GM21381 (cell line): ENCODE data around the gene CHCHD5.
"Not testable (repeated sequence)": the region's sequence is repeated elsewhere in the genome, so short reads cannot be mapped to it uniquely, and the experiment has no call there.

Experiments
- ATAC-seq: cut with Tn5 transposase; IDR thresholded peaks from one replicate; pipeline ENCODE4 v1.9.1; 2021; ENCODE audit warnings: mild to moderate bottlenecking, moderate library complexity; ENCODE audit not compliant: unreplicated experiment

Gene CHCHD5

DNA sequence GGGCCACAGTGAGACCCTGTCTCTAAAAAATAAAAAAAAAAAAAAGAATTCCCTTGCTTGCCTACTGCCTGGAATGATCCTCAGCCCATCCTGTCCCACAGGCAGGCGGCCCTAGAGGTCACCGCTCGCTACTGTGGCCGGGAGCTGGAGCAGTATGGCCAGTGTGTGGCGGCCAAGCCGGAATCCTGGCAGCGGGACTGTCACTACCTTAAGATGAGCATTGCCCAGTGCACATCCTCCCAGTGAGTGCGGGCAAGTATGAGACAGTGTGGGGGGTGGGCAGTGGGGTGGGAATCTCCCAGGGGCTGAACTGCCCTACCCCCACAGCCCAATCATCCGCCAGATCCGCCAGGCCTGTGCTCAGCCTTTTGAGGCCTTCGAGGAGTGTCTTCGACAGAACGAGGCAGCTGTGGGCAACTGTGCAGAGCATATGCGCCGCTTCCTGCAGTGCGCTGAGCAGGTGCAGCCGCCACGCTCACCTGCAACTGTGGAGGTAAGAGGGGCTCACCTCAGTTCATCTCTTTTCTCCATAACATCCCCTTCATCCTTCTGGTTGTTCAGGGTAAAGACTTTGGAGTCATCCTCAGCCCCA is 1.6 kb downstream of the CHCHD5 start:
- no peak for ATAC-seq

DNA sequence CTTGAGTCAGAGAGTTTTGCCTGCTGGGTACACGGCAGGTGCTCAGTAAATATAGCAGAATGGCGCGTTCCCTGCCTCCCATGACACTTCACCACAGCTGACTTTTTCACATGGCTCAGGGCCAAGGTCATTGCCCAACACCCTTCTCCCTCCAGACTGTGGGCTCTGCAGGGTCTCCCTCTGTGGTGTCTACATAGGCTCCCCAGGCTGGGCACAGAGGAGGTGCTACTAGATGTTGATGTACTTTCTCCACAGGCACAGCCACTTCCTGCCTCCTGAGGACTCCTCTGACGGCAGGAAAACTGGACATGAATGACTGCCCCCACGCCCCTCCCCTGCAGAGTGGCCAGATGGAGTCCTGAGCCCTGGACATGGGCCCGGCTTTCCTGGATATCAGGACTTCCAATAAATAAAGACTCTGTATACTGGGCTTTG is 4.2 kb downstream of the CHCHD5 start:
- ATAC-seq: no peak

DNA sequence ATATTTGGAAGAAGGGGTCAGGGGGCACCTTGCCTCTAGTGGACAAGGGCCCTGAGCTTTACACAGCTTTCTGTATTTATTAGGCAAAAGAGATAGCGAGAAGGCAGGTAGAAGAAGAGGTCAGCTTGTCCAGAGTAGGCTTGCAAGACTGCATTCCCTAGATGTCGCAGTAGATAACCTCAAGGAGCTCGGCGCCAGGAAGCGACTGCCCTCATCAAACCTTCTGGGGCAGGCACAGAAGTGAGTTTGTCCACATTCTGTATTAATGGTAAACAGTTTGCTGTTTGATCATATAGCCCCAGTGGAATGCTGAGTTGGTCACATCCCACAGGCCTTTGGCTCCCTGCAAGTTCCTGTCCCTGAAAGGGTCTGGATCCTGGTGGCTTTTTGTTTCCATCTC is 7.0 kb downstream of the CHCHD5 start:
- ATAC-seq: no peak

DNA sequence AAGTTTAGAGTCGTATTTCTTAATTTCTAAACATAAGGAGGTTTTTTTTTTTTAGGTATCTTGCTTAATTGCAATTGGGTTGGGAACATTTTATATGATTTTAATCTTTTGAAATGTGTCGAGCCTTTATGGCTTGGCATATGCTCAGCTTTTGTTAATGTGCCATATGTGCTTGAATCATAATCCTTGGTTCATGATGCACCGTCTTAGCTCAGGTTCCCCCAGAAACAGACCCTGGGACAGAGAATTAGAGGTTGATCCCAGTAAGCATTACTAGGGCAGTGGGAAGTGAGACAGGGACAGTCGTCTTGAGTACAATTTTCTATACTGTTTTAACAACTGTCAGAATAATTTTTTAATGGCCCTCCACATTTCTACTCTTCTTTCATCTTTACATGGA is 9.3 kb downstream of the CHCHD5 start:
- ATAC-seq: no peak

DNA sequence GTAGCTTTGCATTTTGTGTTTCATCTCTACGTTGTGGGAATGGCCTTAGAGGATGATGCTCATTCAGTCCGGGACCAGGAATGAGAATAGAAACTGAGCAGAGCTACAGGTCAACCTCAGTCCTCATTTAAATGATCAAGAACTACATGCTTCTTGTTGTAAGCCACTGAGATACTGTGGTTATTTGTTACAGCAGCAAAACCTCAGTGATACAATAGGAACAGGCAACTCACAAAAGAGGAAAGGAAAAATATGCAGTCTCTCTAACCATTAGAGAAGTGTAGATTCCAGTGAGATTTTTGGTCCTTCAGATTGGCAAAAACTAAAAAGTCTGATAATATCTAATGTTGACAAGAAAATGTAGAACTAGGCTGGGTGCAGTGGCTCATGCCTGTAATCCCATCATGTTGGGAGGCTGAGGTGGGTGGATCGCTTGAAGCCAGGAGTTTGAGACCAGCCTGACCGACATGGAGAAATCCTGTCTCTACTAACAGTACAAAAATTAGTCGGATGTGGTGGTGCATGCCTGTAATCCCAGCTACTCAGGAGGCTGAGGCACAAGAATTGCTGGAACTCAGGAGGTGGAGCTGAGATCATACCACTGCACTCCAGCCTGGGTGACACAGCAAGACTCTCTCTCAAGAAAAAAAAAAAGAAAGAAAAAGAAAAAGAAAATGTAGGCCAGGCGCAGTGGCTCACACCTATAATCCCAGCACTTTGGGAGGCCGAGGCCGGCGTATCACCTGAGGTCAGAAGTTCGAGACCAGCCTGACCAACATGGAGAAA is 13.3 kb downstream of the CHCHD5 start:
- ATAC-seq: no peak

DNA sequence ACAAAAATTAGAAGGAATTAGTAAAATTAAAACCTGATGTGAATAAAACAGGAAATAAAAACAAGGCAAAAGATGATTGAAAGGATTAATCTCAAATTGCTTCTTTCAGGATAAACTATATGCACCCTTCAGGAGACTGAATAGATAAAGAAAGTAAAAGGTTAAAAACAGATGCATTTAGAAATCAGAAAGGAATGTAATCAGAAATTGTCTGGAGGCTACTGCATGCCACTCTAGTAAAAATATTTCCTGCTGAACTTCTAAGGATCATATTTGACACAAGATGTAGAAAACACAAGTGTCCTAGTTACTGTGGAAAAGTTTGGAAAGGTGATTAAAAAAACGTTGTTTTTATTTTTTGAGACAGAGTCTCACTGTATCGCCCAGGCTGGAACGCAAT is 16.2 kb downstream of the CHCHD5 start:
- ATAC-seq: no peak

DNA sequence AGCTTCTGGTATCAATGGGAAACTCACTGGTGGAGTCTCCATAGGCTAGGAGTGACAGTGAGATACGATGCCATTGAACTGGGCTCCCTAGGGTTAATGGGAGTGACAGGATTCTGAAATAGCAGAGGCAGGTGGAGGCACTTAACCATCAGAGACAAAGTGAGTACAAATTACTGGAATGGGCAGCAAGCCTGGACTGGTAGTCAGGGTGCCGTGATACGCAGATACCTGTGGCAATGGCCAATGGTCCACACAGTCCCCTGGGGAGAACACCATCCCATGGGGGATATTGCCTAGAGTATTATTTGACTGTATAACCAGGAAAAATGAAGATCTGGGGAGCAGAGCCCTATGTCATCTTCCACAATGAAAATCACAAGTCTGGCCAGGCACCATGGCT is 17.3 kb downstream of the CHCHD5 start:
- no peak for ATAC-seq

DNA sequence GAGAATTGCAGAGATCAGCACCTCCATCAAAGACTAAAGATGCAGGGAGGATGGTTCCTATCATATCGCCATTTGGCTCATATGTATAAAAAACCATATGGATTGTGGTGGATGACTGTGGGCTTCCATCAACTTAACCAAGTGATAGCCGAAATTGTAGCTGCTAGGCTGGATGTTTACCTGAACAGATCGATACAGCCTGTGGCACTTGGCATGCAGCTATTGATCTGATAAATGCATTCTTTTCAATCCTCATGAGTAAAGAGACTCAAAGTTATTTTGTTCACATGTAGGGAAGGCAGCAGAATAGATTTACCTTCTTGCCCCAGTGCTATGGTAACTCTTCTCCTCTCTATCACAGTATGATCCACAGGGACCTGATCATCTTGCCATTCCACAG is 18.5 kb downstream of the CHCHD5 start:
- ATAC-seq: no peak

DNA sequence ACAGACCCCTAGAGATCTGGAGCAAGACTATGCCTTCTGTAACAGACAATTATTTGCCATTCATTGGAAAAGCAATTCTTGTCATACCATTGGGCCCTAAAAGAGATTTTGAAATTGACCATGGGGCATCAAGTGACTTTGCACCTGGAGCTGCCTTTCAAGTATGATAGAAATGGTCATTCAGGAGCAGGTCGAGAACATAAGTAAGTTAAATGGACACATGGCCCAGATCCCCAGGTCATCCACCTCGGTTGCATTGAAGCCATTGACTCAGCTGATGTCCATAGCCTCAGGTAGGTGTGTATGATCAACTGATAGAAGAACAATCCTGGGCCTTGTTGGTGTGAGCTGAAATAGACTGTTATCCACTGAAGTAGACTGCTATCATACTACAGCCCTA is 19.3 kb downstream of the CHCHD5 start:
- ATAC-seq: no peak

DNA sequence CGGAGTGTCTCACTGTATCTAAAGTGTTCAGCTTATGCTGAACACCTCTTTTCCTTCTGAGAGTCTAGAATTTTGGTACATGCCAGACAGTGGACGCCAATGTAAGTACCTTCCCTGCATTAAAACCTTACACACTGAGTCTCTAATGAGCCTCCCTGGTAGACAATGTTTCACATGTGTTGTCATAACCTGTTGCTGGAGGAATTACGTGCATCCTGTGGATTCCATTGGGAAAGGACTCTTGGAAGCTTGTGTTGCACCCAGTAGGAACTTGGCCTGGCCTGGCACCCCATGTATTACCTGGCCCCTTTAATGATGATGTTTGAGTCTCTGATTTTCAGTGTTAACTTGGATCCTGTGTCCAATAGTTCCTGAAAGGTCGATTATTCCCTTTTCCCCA is 20.5 kb downstream of the CHCHD5 start:
- no peak for ATAC-seq

DNA sequence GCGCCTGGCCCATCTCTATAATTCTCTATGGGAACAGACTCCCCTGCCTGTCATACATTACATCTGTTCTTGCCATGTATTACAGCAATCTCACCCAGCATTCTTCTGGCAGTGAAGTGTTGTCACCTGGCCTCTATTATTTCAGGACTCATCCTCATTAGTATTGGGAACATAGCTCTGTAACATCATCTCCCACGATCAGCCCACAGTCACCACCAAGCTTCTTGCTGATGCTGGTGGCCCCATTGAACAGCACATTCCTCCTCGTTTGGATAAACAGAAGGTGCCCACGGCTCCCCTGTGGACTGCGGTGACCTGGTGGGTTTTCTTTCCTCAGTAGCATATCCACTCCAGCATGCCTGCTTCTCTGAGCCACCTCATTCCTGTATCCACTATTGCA is 21.5 kb downstream of the CHCHD5 start:
- ATAC-seq: no peak

DNA sequence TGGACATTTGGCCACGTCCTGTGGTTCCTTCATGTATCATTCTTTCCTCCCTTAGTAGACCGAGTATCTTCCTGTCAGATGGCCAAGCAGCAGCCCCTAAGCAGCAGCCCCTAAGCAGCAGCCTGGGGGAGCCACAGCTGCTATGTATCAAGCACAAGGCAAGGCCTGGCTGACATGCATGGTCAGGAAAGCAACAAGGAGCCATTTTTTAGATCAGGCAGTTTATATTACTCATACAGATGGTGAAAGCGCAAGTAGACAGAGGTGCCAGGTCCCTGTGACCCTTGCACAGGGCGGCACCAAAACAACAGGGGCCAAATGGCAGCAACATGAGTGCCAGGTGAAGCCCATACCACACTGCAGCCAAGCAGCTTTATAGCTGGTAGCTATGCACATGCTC is 22.1 kb downstream of the CHCHD5 start:
- no peak for ATAC-seq

DNA sequence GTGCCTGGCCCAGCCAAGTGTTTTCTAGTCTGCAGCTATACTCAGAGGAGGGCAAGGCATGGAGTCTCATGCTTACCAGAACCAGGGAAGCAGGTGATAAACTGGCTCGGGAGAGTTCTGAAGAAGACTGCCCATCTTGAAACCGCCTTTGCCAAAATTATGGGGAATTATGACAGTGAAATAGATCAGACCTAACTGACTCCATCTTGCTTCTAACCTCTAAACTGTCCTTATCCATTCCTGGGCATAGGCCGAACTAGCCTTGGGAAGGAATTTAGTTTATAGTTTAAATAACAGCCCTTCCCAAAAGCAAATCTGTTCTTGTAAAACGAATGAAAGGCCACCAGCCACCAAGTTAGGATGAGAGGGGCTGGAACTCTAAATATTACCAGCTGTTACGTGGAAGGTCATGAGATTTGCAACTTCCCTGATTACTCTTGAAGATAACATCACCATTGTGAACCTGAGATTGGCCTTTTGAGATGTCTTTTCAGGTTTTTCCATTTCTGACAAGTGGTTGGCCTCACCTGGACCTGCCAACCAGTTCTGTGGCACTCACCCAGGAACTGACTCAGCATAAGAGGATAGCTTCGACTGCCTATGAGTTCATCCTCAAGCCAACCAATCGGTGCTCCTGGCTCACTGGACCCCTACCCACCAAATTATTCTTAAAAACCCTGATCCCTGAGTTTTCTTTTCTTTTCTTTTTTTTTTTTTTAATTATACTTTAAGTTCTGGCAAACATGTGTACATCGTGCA is 23.4 kb downstream of the CHCHD5 start:
- no peak for ATAC-seq

DNA sequence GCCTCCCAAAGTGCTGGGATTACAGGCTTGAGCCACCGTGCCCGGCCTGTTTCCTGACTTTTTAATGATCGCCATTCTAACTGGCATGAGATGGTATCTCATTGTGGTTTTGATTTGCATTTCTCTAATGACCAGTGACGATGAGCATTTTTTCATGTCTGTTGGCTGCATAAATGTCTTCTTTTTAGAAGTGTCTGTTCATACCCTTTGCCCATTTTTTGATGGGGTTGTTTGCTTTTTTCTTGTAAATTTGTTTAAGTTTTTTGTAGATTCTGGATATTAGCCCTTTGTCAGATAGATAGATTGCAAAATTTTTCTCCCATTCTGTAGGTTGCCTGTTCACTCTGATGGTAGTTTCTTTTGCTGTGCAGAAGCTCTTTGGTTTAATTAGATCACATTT is 24.9 kb downstream of the CHCHD5 start:
- ATAC-seq: not testable (repeated sequence)

DNA sequence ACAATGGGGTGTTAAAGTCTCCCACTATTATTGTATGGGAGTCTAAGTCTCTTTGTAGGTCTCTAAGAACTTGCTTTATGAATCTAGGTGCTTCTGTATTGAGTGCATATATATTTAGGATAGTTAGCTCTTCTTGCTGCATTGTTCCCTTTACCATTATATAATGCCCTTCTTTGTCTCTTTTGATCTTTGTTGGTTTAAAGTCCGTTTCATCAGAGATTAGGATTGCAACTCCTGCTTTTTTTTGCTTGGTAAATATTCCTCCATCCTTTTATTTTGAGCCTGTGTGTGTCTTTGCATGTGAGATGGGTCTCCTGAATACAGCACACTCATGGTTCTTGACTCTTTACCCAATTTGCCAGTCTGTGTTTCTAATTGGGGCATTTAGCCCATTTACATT is 27.9 kb downstream of the CHCHD5 start:
- not testable (repeated sequence) for ATAC-seq

DNA sequence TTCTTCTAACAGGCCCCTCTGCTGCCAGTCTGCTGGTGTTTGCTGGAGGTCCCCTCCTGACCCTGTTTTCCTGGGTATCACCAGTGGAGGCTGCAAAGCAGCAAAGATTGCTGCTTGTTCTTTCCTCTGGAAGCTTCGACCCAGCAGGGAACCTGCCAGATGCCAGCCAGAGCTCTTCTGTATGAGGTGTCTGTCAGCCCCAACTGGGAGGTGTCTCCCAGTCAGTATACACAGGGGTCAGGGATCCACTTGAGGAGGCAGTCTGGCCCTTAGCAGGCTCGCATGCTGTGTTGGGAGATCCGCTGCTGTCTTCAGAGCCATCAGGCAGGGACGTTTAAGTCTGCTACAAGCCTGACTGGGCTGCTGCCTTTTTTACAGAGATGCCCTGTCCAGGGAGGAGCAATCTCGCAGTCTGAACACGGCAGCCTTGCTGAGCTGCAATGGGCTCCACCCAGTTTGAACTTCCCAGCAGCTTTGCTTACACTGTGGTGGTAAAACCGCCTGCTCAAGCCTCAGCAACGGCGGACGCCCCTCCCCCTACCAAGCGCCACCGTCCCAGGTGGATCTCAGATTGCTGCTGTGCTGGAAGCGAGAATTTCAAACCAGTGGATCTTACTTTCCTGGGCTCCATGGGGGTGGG is 29.9 kb downstream of the CHCHD5 start:
- no peak for ATAC-seq

DNA sequence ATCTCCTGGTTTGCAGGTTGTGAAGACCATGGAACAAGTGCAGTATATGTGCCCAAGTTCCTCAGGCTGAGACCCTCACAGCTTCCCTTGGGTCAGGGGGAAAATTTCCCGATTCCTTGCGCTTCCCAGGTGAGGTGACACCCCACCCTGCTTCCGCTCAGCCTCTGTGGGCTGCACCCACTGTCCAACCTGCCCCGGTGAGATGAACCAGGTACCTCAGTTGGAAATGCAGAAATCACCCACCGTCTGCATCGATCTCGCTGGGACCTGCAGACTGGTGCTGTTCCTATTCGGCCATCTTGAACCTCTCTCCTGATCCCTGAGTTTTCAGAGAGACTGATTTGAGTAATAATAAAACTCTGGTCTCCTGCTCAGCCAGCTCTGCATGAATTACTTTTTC is 30.6 kb downstream of the CHCHD5 start:
- no peak for ATAC-seq

DNA sequence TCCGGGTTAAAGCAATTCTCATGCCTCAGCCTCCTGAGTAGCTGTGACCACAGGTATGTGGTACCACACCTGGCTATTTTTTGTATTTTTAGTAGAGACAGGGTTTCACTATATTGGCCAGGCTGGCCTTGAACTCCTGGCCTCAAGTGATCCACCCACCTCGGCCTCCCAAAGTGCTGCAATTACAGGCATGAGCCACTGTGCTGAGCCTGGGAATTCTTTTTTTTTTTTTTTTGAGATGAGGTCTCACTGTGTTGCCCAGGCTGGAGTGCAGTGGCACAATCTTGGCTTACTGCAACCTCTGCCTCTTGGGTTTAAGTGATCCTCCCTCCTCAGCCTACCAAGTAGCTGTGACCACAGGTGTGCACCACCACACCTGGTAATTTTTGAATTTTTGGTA is 31.4 kb downstream of the CHCHD5 start:
- ATAC-seq: not testable (repeated sequence)

DNA sequence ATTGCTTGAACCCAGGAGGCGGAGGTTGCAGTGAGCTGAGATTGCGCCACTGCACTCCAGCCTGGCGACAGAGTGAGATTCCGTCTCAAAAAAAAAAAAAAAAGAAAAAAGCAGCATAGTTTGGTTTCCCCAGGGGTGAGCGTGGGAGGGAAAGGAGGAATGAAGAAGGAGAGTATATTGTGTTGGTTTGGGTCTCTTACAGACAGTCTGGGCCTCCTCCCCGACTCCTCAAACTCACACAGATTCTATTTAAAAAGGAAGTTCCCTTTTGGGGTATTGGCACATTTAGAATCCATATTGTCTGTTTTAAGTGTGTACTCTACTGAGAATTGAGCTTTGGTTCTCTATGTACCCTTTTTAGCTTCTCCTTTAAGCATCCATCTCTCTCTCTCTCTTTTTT is 34.0 kb downstream of the CHCHD5 start:
- no peak for ATAC-seq

DNA sequence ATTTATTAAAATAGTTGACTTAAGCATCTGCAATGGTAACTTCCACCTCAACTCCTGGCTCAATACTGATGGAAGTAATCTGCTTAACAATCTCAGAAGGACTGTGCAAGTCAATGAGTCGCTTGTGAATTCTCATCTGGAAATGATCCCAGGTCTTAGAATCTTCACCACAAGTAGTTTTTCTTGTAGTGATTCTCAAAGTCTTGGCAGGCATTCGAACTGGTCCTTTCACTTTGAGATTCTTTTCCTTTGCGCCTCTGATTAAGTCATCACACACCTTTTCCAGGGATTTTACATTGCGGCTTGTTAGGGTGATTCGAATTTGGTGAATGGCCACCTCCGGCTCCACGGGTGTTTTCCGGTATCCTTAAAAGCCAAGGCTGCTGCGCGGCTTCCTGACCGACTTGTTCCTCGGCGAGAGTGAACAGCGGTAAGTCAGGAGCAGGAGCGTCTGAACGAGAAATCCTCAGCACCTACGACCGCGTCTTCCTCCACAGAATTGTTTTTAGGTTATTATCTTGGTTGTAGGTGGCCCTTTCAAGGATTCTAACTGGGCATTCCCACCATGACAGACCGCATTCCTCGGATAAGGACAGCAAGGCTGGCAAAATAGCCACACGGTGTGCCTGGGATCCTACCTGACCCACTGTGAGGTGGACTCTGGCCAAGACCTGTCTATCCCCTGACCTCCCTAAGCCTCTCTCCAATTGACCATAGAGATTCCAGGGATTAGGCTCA is 37.5 kb downstream of the CHCHD5 start:
- no peak for ATAC-seq

DNA sequence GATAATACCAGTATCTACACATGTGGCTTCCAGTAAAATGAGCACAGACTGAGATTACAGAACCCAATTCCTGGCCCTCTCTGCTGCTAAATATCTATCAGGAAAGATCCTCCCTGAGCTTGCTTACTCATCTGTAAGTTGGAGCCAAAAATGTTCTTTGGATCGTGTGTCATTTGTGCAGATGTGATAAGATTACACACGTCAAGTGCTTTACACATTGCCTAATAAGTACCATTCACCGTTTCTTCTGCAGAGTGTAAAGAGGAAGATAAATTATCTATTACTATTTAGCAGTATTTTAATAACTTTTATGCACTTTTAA is 38.1 kb downstream of the CHCHD5 start:
- ATAC-seq: no peak
